KG1 (cell line): Measurements from ENCODE around the gene DHRS4L2.
A peak's percentile ranks its signal among the peaks of the same experiment; 100 is the strongest.
"Not testable (repeated sequence)": the region's sequence is repeated elsewhere in the genome, so short reads cannot be mapped to it uniquely, and the experiment has no call there.

Source experiments
- DNase-seq: peaks from one replicate; lab custom pipeline; 2025; lab: John Stamatoyannopoulos, UW

Gene DHRS4L2

GRCh38 chr14:23973178-23973577, 15.6 kb upstream of the DHRS4L2 start:
- not testable (repeated sequence) for DNase-seq

- not testable (repeated sequence) for DNase-seq
Measured at GRCh38 chr14:23974041-23974440, 14.7 kb upstream of the DHRS4L2 start.

GRCh38 chr14:23977208-23977607, 11.5 kb upstream of the DHRS4L2 start:
- DNase-seq, result not testable (repeated sequence)

GRCh38 chr14:23981951-23982813, 6.5 kb upstream of the DHRS4L2 start:
- DNase-seq, result not testable (repeated sequence)

- no peak for DNase-seq
Measured at GRCh38 chr14:23984891-23985602, 3.7 kb upstream of the DHRS4L2 start.

- not testable (repeated sequence) for DNase-seq
Measured at GRCh38 chr14:23988223-23988606, 514 bp upstream of the DHRS4L2 start.

GRCh38 chr14:23989734-23990445, 1.2 kb downstream of the DHRS4L2 start:
- DNase-seq, result not testable (repeated sequence)

- not testable (repeated sequence) for DNase-seq
Measured at GRCh38 chr14:23990961-23991360, 2.2 kb downstream of the DHRS4L2 start.

GRCh38 chr14:23993042-23993441, 4.3 kb downstream of the DHRS4L2 start:
- DNase-seq, result not testable (repeated sequence)

- not testable (repeated sequence) for DNase-seq
Measured at GRCh38 chr14:23996009-23996408, 7.3 kb downstream of the DHRS4L2 start.

- DNase-seq, result not testable (repeated sequence)
Measured at GRCh38 chr14:23996825-23997224, 8.1 kb downstream of the DHRS4L2 start.

- not testable (repeated sequence) for DNase-seq
Measured at GRCh38 chr14:23999640-24000039, 10.9 kb downstream of the DHRS4L2 start.

- DNase-seq, result not testable (repeated sequence)
Measured at GRCh38 chr14:24001078-24001477, 12.3 kb downstream of the DHRS4L2 start.

GRCh38 chr14:24001679-24002078, 12.9 kb downstream of the DHRS4L2 start:
- DNase-seq, result not testable (repeated sequence)

GRCh38 chr14:24006471-24006816, 17.7 kb downstream of the DHRS4L2 start:
- DNase-seq, result not testable (repeated sequence)

GRCh38 chr14:24006817-24007652, 18.3 kb downstream of the DHRS4L2 start:
- not testable (repeated sequence) for DNase-seq

GRCh38 chr14:24011051-24011450, 22.3 kb downstream of the DHRS4L2 start:
- no peak for DNase-seq

- not testable (repeated sequence) for DNase-seq
Measured at GRCh38 chr14:24012726-24013273, 24.1 kb downstream of the DHRS4L2 start.

- peak; percentile 47 for DNase-seq
Measured at GRCh38 chr14:24013654-24014514, 25.2 kb downstream of the DHRS4L2 start.

- DNase-seq, result not testable (repeated sequence)
Measured at GRCh38 chr14:24015745-24016144, 27.0 kb downstream of the DHRS4L2 start.
